Thyroid gland (tissue), 4 donors: ENCODE results near the gene KASH5.

Experiments
- POLR2A ChIP-seq, 2 donors: fragments of 450-650 bp; IDR thresholded peaks; one replicate each; pipeline ENCODE4 v1.6.1; 2017; ENCODE audit warnings: antibody characterized with exemption in 2 of 2, mild to moderate bottlenecking in 2 of 2, moderate library complexity in 1 of 2
- TF ChIP-seq, protein P1 (sequence below), 6 experiments: fragments of 200-600 bp in 3 of 6; fragments of 450-650 bp in 3 of 6; sonication (generic) in 3 of 6; IDR thresholded peaks; one replicate each; pipeline ENCODE4 v1.5.1; 2016 to 2019; ENCODE audit warnings: antibody characterized with exemption in 6 of 6, mild to moderate bottlenecking in 2 of 6, inconsistent platforms in 1 of 6, moderate library complexity in 1 of 6

DNA sequence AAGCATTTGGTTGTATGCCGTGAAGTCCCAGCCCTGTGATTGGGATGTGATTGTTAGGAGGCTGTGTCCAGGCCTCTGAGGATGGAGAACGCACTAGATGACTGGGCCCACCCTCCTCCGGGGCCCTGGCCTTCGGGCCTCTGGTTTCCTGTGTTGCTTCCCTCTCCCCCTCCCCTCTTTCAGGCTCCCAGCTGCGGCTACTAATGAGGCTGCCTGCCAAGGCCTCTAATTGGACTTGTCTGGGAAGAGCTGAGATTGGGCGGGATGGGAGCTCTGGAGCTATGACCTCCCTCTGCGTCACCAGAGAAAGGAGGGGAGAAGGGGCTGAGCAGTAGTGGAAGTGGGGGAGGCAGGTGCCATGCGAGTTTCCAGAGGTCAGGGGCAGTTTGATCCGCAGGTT, 25.3 kb downstream of the KASH5 start:
- TF ChIP-seq, protein P1, sequence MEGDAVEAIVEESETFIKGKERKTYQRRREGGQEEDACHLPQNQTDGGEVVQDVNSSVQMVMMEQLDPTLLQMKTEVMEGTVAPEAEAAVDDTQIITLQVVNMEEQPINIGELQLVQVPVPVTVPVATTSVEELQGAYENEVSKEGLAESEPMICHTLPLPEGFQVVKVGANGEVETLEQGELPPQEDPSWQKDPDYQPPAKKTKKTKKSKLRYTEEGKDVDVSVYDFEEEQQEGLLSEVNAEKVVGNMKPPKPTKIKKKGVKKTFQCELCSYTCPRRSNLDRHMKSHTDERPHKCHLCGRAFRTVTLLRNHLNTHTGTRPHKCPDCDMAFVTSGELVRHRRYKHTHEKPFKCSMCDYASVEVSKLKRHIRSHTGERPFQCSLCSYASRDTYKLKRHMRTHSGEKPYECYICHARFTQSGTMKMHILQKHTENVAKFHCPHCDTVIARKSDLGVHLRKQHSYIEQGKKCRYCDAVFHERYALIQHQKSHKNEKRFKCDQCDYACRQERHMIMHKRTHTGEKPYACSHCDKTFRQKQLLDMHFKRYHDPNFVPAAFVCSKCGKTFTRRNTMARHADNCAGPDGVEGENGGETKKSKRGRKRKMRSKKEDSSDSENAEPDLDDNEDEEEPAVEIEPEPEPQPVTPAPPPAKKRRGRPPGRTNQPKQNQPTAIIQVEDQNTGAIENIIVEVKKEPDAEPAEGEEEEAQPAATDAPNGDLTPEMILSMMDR (IDR thresholded peaks at IDR 0.05): no peak
- no peak for TF ChIP-seq POLR2A (IDR thresholded peaks at IDR 0.05)
